ENCODE results near the gene FILIP1. TPM values are rescaled to one million over a fixed set of nuclear protein-coding genes. Genes with fewer than 3 reads are reported as not detected.

Gene FILIP1
- total RNA-seq, 6 experiments from 2014 or later = 0.09 to 0.24 (median 0.12) TPM

GRCh38 chr6:75481936-75482593 lies 11.5 kb downstream of the FILIP1 start:
- Mint-ChIP-seq H3K27me3 (ENCODE audit: insufficient read depth) (peaks cover 3% of the 10 kb centered on the region; the same call in 1 of the 2 replicates), H3K4me3 (no peak overlapping the region), H3K27ac (no peak overlapping the region), H3K4me1 (ENCODE audit: low read depth) (peaks cover 22% of the 10 kb centered on the region), H3K36me3 (ENCODE audit: low read depth) (no peaks in the 10 kb centered on the region), H3K9me3 (no peaks in the 10 kb centered on the region)
- peak; percentile 22 for DNase-seq
- TF ChIP-seq CTCF (IDR thresholded peaks at IDR 0.05) = no peak

DNA sequence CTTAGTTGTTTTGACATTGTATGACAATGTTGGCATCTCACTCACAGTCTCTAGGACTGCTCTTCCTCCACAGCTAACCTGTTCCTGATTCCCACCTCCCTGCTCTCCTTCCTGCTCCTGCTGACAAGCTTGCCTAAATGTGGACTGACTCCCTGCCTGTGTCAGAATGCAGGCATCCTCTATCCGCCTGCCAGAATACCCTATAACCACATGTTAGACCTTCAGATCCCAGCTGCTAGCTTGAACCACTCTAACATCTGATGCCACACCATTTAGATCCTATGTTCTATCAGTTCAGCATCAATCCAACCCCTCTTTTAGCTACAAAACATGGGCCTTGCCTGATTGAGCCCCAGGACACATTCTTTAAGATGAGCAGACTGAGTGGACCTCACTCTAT lies 12.2 kb downstream of the FILIP1 start:
- TF ChIP-seq CTCF (IDR thresholded peaks at IDR 0.05) = no peak
- H3K36me3 Mint-ChIP-seq (ENCODE audit: low read depth) = no peaks in the 10 kb centered on the region
- DNase-seq = no peak
- H3K4me3 Mint-ChIP-seq = no peak overlapping the region
- H3K27me3 Mint-ChIP-seq (ENCODE audit: insufficient read depth) = peaks cover 3% of the 10 kb centered on the region; the same call in 1 of the 2 replicates
- H3K9me3 Mint-ChIP-seq = no peaks in the 10 kb centered on the region
- peaks cover 22% of the 10 kb centered on the region for H3K4me1 Mint-ChIP-seq (ENCODE audit: low read depth)
- no peak overlapping the region for H3K27ac Mint-ChIP-seq

DNA sequence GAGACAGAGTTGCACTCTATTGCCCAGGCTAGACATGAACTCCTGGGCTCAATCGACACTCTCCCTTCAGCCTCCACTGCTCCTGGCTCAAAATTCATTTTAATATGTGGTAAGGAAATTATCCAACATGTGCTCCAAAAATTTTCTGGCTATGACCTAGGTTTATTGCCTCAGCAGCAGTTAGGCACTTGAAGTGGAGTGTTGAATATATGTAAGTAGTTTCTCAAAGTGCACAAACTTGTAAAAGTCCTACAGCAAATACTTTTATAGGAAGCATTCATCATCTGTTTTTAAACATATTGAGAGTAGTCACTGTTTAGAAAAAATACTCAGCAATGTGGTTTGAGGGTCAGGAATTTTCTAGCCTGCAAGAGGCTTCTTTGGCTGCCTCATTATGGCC lies 13.2 kb downstream of the FILIP1 start:
- DNase-seq = peak; percentile 7
- Mint-ChIP-seq H3K27ac (no peak overlapping the region), H3K36me3 (ENCODE audit: low read depth) (no peaks in the 10 kb centered on the region), H3K4me1 (ENCODE audit: low read depth) (peaks cover 22% of the 10 kb centered on the region), H3K9me3 (no peaks in the 10 kb centered on the region), H3K4me3 (no peak overlapping the region), H3K27me3 (ENCODE audit: insufficient read depth) (peaks cover 3% of the 10 kb centered on the region; the same call in 1 of the 2 replicates)
- TF ChIP-seq CTCF (IDR thresholded peaks at IDR 0.05) = no peak

DNA sequence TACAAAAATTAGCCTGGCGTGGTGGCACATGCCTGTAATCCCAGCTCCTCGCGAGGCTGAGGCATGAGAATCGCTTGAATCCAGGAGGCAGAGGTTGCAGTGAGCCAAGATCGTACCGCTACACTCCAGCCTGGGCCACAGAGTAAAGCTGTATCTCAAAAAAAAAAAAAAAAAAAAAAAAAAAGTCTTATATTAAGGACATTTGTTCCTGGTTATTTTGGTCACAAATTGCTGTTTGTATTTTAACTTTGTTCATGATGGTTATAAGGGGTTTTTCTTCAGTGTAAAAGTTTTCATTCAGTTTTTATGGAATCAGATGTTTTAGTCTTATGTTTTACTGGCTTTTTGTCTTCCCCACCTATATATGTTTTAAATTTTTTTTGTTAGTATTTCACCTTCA lies 13.9 kb downstream of the FILIP1 start:
- Mint-ChIP-seq H3K27ac (no peak overlapping the region), H3K4me3 (no peak overlapping the region), H3K9me3 (no peaks in the 10 kb centered on the region), H3K36me3 (ENCODE audit: low read depth) (no peaks in the 10 kb centered on the region), H3K27me3 (ENCODE audit: insufficient read depth) (peaks cover 3% of the 10 kb centered on the region), H3K4me1 (ENCODE audit: low read depth) (peaks cover 22% of the 10 kb centered on the region)
- DNase-seq = no peak
- TF ChIP-seq CTCF (IDR thresholded peaks at IDR 0.05) = no peak

DNA sequence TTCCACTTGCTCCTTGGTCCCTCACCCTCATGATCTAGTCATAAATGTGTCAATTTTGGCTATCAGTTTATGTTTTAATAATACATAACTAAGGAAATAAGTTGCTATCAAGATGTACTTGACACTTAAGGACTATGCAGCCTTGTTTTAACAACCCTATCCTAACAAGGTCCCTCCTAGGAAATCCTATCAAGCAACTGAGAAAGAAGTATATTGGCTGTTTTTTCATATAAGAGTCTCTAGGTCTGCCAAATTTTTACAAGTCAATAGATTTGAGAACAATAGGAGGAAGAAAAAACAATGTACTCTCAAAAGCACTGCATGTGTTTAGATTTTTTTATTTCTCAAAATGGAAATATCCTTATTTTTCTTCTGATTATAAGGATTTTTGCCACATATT lies 14.7 kb downstream of the FILIP1 start:
- H3K4me1 Mint-ChIP-seq (ENCODE audit: low read depth) = peaks cover 22% of the 10 kb centered on the region
- no peaks in the 10 kb centered on the region for H3K36me3 Mint-ChIP-seq (ENCODE audit: low read depth)
- H3K9me3 Mint-ChIP-seq = no peaks in the 10 kb centered on the region
- H3K27ac Mint-ChIP-seq = no peak overlapping the region
- H3K4me3 Mint-ChIP-seq = no peak overlapping the region
- TF ChIP-seq CTCF (IDR thresholded peaks at IDR 0.05) = no peak
- peaks cover 3% of the 10 kb centered on the region for H3K27me3 Mint-ChIP-seq (ENCODE audit: insufficient read depth)
- no peak for DNase-seq
